ENCODE data around the gene ADAMTS2. TPM values are rescaled to one million over a fixed set of nuclear protein-coding genes. Genes with fewer than 3 reads are reported as not detected.

The ADAMTS2 gene
- total and polyA plus RNA-seq, 2 donors: 22.8 to 80.9 TPM

DNA sequence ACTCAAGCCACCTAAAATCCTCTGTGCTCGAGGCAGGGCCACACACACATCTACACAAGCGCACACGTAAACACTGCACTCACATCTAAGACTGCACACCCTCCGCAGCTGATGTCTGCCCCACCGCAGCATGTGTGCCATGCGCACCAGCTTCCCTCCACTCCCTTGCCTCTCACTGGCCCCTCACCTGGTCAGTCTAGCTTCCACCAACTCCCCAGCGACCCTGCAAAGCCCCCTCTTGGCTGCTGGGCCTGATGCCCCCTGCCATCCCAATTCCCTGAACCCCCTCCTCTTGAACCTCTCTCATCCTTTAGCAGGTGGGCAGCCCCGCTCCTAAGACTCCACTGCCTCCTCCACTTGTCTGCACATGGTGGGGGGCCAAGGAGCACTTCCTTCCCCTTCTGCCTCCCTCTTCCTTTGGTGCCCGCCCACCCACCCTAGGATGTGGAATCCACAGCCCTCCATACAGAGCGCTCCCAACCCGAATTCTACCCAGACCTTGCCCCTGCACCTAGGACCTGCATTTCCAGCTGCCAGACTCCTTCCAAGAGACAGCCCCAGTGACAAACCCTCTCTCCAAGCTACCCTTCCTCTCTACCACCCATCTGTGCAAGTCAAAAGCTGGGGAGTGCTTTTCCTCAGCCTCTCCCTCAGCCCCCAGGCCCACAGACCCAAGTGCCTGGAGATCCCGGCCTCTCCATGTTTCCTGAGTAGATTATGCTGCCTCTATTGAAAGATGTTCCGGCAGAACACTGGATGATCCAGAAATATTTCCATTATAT, 23.9 kb downstream of the ADAMTS2 start:
- no peak overlapping the region for H3K4me3 ChIP-seq (ENCODE audit: low read depth, low read length)
- 89% methylated on average over 13 of the region's 13 CpGs for WGBS
- no peak for DNase-seq (ENCODE audit: extremely low spot score)
- no peaks in the 10 kb centered on the region for H3K36me3 ChIP-seq (ENCODE audit: insufficient read depth)
- H3K4me1 ChIP-seq (ENCODE audit: insufficient read depth): no peaks in the 10 kb centered on the region
- H3K27ac ChIP-seq (ENCODE audit: low read depth): no peak overlapping the region

GRCh38 chr5:179319741-179320281, 25.4 kb downstream of the ADAMTS2 start:
- 51% methylated on average over 11 of the region's 11 CpGs for WGBS
- Histone ChIP-seq H3K4me3 (ENCODE audit: low read depth, low read length) (no peak overlapping the region), H3K27ac (ENCODE audit: low read depth) (no peak overlapping the region), H3K4me1 (ENCODE audit: insufficient read depth) (no peaks in the 10 kb centered on the region), H3K36me3 (ENCODE audit: insufficient read depth) (no peaks in the 10 kb centered on the region)
- no peak for DNase-seq (ENCODE audit: extremely low spot score)

- Histone ChIP-seq H3K27ac (ENCODE audit: low read depth) (no peak overlapping the region), H3K4me3 (ENCODE audit: low read depth, low read length) (no peak overlapping the region), H3K4me1 (ENCODE audit: insufficient read depth) (no peaks in the 10 kb centered on the region), H3K36me3 (ENCODE audit: insufficient read depth) (no peaks in the 10 kb centered on the region)
- DNase-seq (ENCODE audit: extremely low spot score): no peak
- WGBS: 93% methylated on average over 8 of the region's 8 CpGs
These were observed 26.1 kb downstream of the ADAMTS2 start for GRCh38 chr5:179319123-179319522.

DNA sequence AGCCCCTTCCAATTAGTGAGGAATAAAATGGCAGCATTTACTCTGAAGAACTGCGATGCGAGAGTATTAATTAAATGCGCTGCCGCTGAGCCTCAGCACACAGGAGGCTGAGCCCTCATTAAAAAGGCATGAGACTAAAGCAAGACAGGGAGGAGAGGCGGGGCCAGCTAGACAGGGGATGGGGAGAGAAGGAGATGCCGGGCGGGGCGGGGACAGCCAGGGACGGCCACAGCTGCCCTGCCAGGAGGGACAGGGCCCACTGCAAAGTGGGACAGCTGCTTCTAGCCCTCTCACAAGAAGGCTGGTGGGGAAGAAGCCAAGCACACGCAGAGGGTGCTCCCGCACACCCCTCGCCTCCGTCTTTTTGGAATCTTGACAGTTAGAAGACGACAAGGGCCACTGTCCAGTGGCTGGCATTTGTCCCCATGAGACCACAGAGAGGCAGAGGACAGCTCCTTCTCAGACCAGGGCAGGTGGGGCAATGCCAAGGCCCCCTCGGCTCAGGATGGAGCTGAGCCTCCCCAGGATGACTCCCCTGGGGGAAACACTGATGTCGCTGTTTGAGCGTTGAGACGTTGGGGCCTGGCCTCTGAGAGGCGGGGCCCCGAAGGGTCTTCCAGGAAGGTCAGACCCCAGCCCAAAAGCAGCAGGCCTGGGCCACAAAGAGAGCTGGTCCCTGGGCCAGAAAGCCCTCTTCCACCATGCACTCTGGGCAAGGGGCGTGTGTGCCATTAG, 26.9 kb downstream of the ADAMTS2 start:
- no peaks in the 10 kb centered on the region for H3K4me1 ChIP-seq (ENCODE audit: insufficient read depth)
- no peak overlapping the region for H3K27ac ChIP-seq (ENCODE audit: low read depth)
- no peaks in the 10 kb centered on the region for H3K36me3 ChIP-seq (ENCODE audit: insufficient read depth)
- 61% methylated on average over 21 of the region's 21 CpGs for WGBS
- no peak for DNase-seq (ENCODE audit: extremely low spot score)
- H3K4me3 ChIP-seq (ENCODE audit: low read depth, low read length): no peak overlapping the region

- 82% methylated on average over 19 of the region's 19 CpGs for whole genome bisulfite sequencing
These were observed 27.6 kb downstream of the ADAMTS2 start for GRCh38 chr5:179317411-179318220.

DNA sequence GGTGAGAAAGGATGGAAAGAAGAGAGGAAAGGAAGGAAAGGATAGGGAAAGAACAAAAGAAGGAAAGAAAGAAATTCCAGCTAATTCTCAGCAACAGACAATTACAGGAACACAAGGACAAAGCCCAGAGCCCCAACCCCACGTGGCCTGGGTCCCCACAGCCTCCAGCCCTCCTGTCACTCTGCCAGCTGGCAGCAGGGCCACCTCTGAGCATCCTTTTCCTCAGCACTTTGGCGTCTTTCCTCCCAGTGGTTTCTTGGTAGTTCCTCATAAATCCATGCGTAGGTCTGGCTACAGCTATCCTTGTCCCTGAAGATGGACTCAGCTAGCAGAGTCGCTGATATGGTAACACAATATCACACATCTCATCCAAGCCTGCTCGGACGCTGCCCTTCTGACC, 28.3 kb downstream of the ADAMTS2 start:
- Histone ChIP-seq H3K4me3 (ENCODE audit: low read depth, low read length) (no peak overlapping the region), H3K36me3 (ENCODE audit: insufficient read depth) (no peaks in the 10 kb centered on the region), H3K27ac (ENCODE audit: low read depth) (no peak overlapping the region), H3K4me1 (ENCODE audit: insufficient read depth) (no peaks in the 10 kb centered on the region)
- DNase-seq (ENCODE audit: extremely low spot score): no peak
- WGBS: 50% methylated on average over 6 of the region's 6 CpGs

More at GRCh38 chr5:179317411-179318220, 27.6 kb downstream of the ADAMTS2 start:
- Histone ChIP-seq H3K27ac (ENCODE audit: low read depth) (no peak overlapping the region), H3K4me1 (ENCODE audit: insufficient read depth) (no peaks in the 10 kb centered on the region), H3K4me3 (ENCODE audit: low read depth, low read length) (no peak overlapping the region), H3K36me3 (ENCODE audit: insufficient read depth) (no peaks in the 10 kb centered on the region)
- no peak for DNase-seq (ENCODE audit: extremely low spot score)

DNA sequence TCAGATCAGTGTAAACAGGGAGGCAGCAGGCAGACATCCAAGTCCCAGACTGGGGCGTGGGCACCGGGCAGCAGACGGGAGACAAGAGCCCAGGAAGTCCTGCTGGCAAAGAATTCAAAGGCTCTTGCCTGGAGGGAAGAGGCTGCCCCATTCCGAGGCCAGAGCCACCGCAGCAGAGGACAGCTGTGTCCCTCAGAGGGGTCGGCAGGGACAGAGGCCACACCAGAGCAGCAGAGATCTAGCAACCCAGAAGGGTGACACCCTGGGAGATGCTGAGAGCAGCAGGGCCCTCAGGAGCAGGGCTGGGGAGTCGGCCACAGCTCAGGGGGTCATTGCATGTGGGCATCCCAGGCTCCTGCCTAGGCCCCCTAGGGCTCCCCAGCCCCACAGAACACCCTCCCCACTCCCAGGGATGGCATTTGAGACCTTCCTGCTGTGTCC, 29.1 kb downstream of the ADAMTS2 start:
- no peaks in the 10 kb centered on the region for H3K36me3 ChIP-seq (ENCODE audit: insufficient read depth)
- WGBS: 84% methylated on average over 7 of the region's 7 CpGs
- H3K4me1 ChIP-seq (ENCODE audit: insufficient read depth): no peaks in the 10 kb centered on the region
- H3K27ac ChIP-seq (ENCODE audit: low read depth): no peak overlapping the region
- no peak for DNase-seq (ENCODE audit: extremely low spot score)
- no peak overlapping the region for H3K4me3 ChIP-seq (ENCODE audit: low read depth, low read length)

DNA sequence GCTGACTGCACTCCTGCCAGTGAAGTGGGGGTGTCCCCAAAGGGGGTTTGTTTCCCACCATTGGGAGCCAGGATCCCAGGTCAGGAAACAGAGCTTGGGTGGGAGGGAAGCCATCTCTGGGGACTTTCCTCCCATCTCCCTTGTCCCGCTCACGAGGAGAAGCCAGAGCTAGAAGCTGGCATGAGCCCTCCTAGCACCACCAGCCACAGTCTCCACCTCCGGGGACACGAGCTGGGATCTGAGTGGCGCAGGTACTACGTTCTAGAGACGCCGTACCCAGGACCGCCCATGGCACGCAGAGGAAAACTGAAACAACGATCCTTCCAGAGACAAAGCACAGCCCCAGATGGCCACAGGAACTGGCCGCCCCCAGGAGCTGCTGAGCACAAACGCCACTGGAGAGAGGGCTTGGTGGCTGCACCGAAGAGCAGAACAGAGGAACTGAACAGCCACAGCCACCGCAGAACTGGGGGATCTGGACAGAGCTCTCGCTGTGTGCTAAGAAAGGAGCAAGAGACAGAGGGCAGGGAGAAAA, 29.8 kb downstream of the ADAMTS2 start:
- whole genome bisulfite sequencing: 82% methylated on average over 16 of the region's 16 CpGs
- H3K4me3 ChIP-seq (ENCODE audit: low read depth, low read length): no peak overlapping the region
- H3K27ac ChIP-seq (ENCODE audit: low read depth): no peak overlapping the region
- DNase-seq (ENCODE audit: extremely low spot score): no peak
- no peaks in the 10 kb centered on the region for H3K36me3 ChIP-seq (ENCODE audit: insufficient read depth)
- no peaks in the 10 kb centered on the region for H3K4me1 ChIP-seq (ENCODE audit: insufficient read depth)

DNA sequence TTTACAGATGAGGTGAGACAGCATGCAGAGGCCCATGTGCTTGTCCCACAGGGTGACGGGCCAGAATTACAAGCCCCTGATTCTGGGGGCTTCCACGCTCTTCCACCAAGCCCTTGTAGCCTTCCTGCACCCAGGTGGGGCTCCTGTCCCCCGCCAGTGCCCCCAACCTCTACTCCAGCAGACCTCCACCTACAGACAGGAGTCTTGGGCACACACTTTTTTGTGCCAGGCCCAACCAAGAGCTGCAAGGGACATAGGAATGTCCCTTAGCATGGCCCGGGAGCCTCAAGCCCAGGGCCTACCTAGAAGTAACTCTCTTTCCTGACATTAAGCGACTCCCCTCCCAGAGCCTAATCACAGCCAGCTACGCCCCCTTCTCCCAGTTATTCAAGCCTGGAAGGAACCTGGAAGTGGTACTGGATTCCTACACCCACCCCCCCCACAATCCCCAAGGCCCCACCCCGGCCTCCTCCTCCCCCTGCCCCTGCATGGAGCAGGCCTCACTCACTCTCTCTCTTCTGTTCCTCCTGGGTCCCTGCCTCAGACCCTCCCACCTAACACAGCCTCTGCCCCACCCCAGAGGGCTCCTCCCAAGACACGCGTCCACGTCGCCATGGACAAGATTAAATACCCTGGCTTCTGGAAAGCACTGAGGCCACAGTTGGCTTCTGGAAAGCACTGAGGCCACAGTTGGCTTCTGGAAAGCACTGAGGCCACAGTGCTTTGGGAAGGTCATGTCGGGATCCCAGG, 30.5 kb downstream of the ADAMTS2 start:
- no peak for DNase-seq (ENCODE audit: extremely low spot score)
- H3K4me3 ChIP-seq (ENCODE audit: low read depth, low read length): no peak overlapping the region
- WGBS: 62% methylated on average over 12 of the region's 12 CpGs
- H3K27ac ChIP-seq (ENCODE audit: low read depth): no peak overlapping the region
- H3K36me3 ChIP-seq (ENCODE audit: insufficient read depth): no peaks in the 10 kb centered on the region
- no peaks in the 10 kb centered on the region for H3K4me1 ChIP-seq (ENCODE audit: insufficient read depth)

DNA sequence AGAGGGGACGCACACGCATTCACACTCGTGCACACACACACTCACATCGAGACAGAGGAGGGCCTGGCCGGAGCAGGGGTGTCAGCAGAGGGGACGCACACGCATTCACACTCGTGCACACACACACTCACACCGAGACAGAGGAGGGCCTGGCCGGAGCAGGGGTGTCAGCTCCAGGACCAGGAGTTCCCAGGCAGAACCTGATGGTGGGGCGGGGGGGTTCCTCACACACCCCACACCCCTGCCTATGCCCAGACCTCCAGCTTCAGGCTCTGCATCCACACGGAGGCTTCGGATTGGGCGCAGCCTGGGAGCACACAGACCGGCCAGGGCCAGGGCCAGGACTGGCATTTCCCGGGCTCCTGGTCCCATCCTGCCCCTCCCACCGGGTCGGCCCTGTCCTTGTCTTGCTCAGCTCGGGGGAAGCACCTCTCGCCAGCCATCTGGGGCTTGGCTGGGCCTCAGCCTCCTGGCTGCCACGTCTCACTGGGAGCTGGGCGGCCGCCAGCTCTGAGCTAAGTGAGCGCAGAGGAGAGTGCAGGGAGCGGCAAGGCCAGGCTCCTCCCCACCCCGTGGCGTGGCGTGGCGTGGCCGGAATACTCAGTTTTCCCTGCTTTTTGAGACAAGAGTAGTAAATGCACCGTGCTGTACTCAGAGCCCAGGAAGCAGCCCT, 31.3 kb downstream of the ADAMTS2 start:
- WGBS: 45% methylated on average over 31 of the region's 31 CpGs
- no peaks in the 10 kb centered on the region for H3K4me1 ChIP-seq (ENCODE audit: insufficient read depth)
- H3K27ac ChIP-seq (ENCODE audit: low read depth): no peak overlapping the region
- H3K36me3 ChIP-seq (ENCODE audit: insufficient read depth): no peaks in the 10 kb centered on the region
- H3K4me3 ChIP-seq (ENCODE audit: low read depth, low read length): no peak overlapping the region
- DNase-seq (ENCODE audit: extremely low spot score): peak; percentile 51

DNA sequence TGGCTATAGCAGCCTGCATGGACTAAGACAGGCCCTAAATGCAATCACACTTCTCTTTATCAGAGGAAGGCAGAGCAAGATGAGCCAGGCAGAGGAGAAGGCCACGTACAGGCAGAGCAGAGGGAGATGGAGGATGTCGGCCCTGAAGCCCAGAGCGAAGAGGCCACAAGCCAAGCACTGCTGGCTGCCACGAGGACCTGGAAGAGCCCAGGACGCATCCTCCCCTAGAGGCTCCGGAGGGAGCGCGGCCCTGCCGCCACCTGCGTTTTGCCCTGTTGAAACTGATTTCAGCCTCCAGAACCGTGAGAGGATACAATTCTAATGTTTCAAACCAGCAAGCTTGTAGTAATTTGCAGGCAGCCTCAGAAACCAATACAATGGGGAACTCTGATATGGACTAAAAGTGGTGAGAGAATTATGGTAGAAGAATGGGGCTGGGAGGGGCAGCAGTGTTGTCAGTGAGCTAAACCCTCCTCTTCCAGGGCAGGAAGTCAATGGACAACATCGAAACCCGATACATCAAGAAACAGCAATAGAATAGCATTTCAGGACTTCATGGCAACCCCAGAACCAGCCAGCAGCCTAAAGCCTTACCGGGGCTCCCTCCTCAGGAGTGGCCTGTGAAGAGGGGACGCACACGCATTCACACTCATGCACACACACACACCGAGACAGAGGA, 32.6 kb downstream of the ADAMTS2 start:
- WGBS: 93% methylated on average over 17 of the region's 17 CpGs
- DNase-seq (ENCODE audit: extremely low spot score): no peak
- no peaks in the 10 kb centered on the region for H3K36me3 ChIP-seq (ENCODE audit: insufficient read depth)

GRCh38 chr5:179311581-179311980, 33.7 kb downstream of the ADAMTS2 start:
- no peak overlapping the region for H3K27ac ChIP-seq (ENCODE audit: low read depth)

More for the DNA sequence above, 32.6 kb downstream of the ADAMTS2 start:
- Histone ChIP-seq H3K27ac (ENCODE audit: low read depth) (no peak overlapping the region), H3K4me1 (ENCODE audit: insufficient read depth) (no peaks in the 10 kb centered on the region), H3K4me3 (ENCODE audit: low read depth, low read length) (no peak overlapping the region)

More at GRCh38 chr5:179311581-179311980, 33.7 kb downstream of the ADAMTS2 start:
- 95% methylated on average over 10 of the region's 10 CpGs for WGBS
- Histone ChIP-seq H3K4me1 (ENCODE audit: insufficient read depth) (no peaks in the 10 kb centered on the region), H3K36me3 (ENCODE audit: insufficient read depth) (no peaks in the 10 kb centered on the region), H3K4me3 (ENCODE audit: low read depth, low read length) (no peak overlapping the region)
- no peak for DNase-seq (ENCODE audit: extremely low spot score)
